A673 (cell line): ENCODE results near the gene WDR41. TPM values are rescaled to one million over a fixed set of nuclear protein-coding genes. Genes with fewer than 3 reads are reported as not detected.

ENCODE experiments used
- BruUV-seq: library from RNA; stranded (reverse); fragments of 400-500 nt; replicated peaks from 2 replicates; lab custom pipeline; 2021; lab: Mats Ljungman, UMichigan
- CTCF ChIA-PET: fragments of 300-600 bp; sonication (Branson Sonifier 250); formaldehyde crosslinking; loops from one replicate; lab custom pipeline; 2022; ENCODE audit warnings: antibody characterized with exemption; lab: Charles Lee
- POLR2A ChIA-PET: fragments of 300-600 bp; sonication (Branson Sonifier 250); formaldehyde crosslinking; loops from one replicate; lab custom pipeline; 2022; ENCODE audit warnings: antibody characterized with exemption; ENCODE audit not compliant: low non-redundant PET; lab: Charles Lee
- DNase-seq: peaks from one replicate; pipeline ENCODE4 v3.0.0-alpha.2; 2015; ENCODE audit warnings: low spot score
- H3K27ac ChIP-seq: fragments of 200-600 bp; sonication (generic); 2 replicates; pipeline ENCODE4 v1.5.1; 2016; ENCODE audit warnings: mixed run types, low read depth, mild to moderate bottlenecking, mixed read lengths, antibody characterized with exemption, low read length; ENCODE audit not compliant: poor library complexity, severe bottlenecking
- H3K27me3 ChIP-seq: fragments of 200-600 bp; sonication (generic); replicated peaks from 2 replicates; pipeline ENCODE4 v1.6.1; 2017; ENCODE audit warnings: mixed run types, low read depth, mild to moderate bottlenecking, mixed read lengths, antibody characterized with exemption, low read length; ENCODE audit not compliant: insufficient read depth, poor library complexity
- H3K36me3 ChIP-seq: fragments of 200-600 bp; sonication (generic); 2 replicates; pipeline ENCODE4 v1.6.1; 2016; ENCODE audit warnings: mixed run types, mild to moderate bottlenecking, mixed read lengths, antibody characterized with exemption, low read length; ENCODE audit not compliant: insufficient read depth, poor library complexity, severe bottlenecking
- H3K4me1 ChIP-seq: fragments of 200-600 bp; sonication (generic); 2 replicates; pipeline ENCODE4 v1.6.1; 2017; ENCODE audit warnings: mixed run types, mild to moderate bottlenecking, mixed read lengths, antibody characterized with exemption, low read length; ENCODE audit not compliant: insufficient read depth, poor library complexity, severe bottlenecking
- H3K4me3 ChIP-seq: fragments of 200-600 bp; sonication (generic); 2 replicates; pipeline ENCODE4 v1.5.1; 2016; ENCODE audit warnings: low read depth, mixed run types, mild to moderate bottlenecking, mixed read lengths, low read length; ENCODE audit not compliant: poor library complexity, severe bottlenecking
- H3K9me3 ChIP-seq: fragments of 200-600 bp; sonication (generic); 2 replicates; pipeline ENCODE4 v1.6.1; 2016; ENCODE audit warnings: mixed run types, low read depth, mild to moderate bottlenecking, mixed read lengths, antibody characterized with exemption, low read length; ENCODE audit not compliant: poor library complexity, severe bottlenecking
- EZH2 ChIP-seq: fragments of 200-600 bp; sonication (generic); IDR thresholded peaks from 2 replicates; pipeline ENCODE4 v1.6.1; 2017; ENCODE audit warnings: borderline replicate concordance, low read depth, mild to moderate bottlenecking, mixed read lengths, antibody characterized with exemption, low read length; ENCODE audit not compliant: poor library complexity, severe bottlenecking
- intact Hi-C: fragments of 100-400 bp; cut with micrococcal nuclease; formaldehyde crosslinking; loops from one replicate; pipeline ENCODE4 v1.10.0; 2022; ENCODE audit not compliant: unreplicated experiment
- total RNA-seq: library from RNA; stranded (reverse); gene quantifications from 2 replicates; pipeline ENCODE4 v1.2.3, GENCODE V29; 2021
- TF ChIP-seq, protein P1 (sequence below): fragments of 300-800, 200-600 bp; sonication (generic); conservative IDR thresholded peaks from 2 replicates; pipeline ENCODE4 v1.5.1; 2017; ENCODE audit warnings: low read depth, mild to moderate bottlenecking, antibody characterized with exemption, low read length, moderate library complexity, mixed read lengths

Gene WDR41
- total RNA-seq, 1 experiment from 2014 or later: 30.4 TPM

GRCh38 chr5:77423022-77423750, 68.9 kb downstream of the WDR41 start:
- CTCF ChIA-PET: no interaction called here
- DNase-seq: no peak
- H3K9me3 ChIP-seq: no peaks in the 10 kb centered on the region
- TF ChIP-seq EZH2: no peak
- TF ChIP-seq, protein P1, sequence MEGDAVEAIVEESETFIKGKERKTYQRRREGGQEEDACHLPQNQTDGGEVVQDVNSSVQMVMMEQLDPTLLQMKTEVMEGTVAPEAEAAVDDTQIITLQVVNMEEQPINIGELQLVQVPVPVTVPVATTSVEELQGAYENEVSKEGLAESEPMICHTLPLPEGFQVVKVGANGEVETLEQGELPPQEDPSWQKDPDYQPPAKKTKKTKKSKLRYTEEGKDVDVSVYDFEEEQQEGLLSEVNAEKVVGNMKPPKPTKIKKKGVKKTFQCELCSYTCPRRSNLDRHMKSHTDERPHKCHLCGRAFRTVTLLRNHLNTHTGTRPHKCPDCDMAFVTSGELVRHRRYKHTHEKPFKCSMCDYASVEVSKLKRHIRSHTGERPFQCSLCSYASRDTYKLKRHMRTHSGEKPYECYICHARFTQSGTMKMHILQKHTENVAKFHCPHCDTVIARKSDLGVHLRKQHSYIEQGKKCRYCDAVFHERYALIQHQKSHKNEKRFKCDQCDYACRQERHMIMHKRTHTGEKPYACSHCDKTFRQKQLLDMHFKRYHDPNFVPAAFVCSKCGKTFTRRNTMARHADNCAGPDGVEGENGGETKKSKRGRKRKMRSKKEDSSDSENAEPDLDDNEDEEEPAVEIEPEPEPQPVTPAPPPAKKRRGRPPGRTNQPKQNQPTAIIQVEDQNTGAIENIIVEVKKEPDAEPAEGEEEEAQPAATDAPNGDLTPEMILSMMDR: no peak
- no peak overlapping the region for H3K4me3 ChIP-seq
- peaks cover 3% of the 10 kb centered on the region for H3K4me1 ChIP-seq
- no TSS peak for BruUV-seq
- H3K36me3 ChIP-seq: no peaks in the 10 kb centered on the region
- H3K27me3 ChIP-seq: no peaks in the 10 kb centered on the region
- no peak overlapping the region for H3K27ac ChIP-seq
- POLR2A ChIA-PET: no interaction called here
- intact Hi-C loops: no loop called here

- Histone ChIP-seq H3K27me3 (no peaks in the 10 kb centered on the region), H3K27ac (no peak overlapping the region), H3K4me1 (peaks cover 12% of the 10 kb centered on the region), H3K36me3 (no peaks in the 10 kb centered on the region), H3K4me3 (no peak overlapping the region), H3K9me3 (no peaks in the 10 kb centered on the region)
- no TSS peak for BruUV-seq
- TF ChIP-seq, protein P1: no peak
- TF ChIP-seq EZH2: no peak
- intact Hi-C loops: no loop called here
- no peak for DNase-seq
- POLR2A ChIA-PET: no interaction called here
- CTCF ChIA-PET: no interaction called here
These were observed 71.2 kb downstream of the WDR41 start for GRCh38 chr5:77420940-77421339.

DNA sequence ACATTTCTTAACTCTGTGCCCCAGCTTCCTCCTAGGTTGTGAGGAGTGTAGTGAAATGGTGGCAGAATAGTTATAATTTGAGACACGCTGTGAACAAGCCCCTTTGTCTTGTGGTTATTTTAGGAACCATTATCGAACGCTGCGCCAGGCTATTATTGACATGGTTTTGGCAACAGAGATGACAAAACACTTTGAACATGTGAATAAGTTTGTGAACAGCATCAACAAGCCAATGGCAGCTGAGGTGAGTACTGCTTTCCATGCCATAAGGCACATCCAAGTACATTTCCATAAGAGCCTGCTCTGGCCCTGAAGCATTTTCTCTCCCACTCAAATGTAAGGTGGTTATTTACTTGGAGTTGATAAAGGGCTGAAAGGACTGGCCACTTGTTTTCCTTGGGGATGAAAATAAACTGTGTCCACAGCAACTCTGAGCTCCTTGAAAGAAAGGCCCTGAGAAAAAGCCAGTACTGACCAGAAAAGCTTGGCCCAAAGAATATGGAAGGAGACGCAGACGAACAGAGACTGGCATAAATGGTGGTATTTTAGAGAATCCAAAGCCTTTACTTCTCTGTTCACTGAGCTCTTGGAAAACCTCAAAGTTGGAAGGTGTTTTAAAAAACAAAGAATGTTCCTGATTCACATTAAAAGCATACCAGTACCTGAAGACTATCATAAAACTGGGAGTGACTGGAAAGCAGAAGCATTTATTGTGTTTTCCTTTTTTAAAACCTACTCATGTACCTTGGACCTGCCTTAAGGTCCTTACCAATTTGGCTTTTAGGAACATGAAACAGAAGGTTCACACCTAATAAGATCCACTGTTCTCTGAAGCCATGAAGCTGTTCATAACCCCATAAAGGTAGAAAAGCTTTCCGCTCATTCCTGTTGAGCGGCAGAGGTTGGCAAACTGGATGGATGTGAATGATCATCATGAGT, 72.2 kb downstream of the WDR41 start:
- H3K36me3 ChIP-seq: no peaks in the 10 kb centered on the region
- DNase-seq: no peak
- peaks cover 12% of the 10 kb centered on the region for H3K4me1 ChIP-seq
- no peak overlapping the region for H3K4me3 ChIP-seq
- intact Hi-C loops: no loop called here
- no peak overlapping the region for H3K27ac ChIP-seq
- H3K9me3 ChIP-seq: no peaks in the 10 kb centered on the region
- no peaks in the 10 kb centered on the region for H3K27me3 ChIP-seq
- TF ChIP-seq, protein P1: no peak
- TF ChIP-seq EZH2: no peak
- CTCF ChIA-PET: no interaction called here
- POLR2A ChIA-PET: interaction anchor here (0.5 kb wide), 1 partner anchor 231 kb away, joined by 3 read pairs; no protein-coding TSS in a partner anchor
- no TSS peak for BruUV-seq
